GM21390 (cell line): Measurements from ENCODE around the gene SPOCK1.
A peak's percentile ranks its signal among the peaks of the same experiment; 100 is the strongest.

Experiments used
- ATAC-seq: cut with Tn5 transposase; IDR thresholded peaks from one replicate; pipeline ENCODE4 v1.9.1; 2021; ENCODE audit not compliant: unreplicated experiment

The SPOCK1 gene

GRCh38 chr5:137090151-137090550, 409.0 kb downstream of the SPOCK1 start:
- ATAC-seq, result no peak

- no peak for ATAC-seq
These were observed 411.0 kb downstream of the SPOCK1 start for GRCh38 chr5:137088175-137088574.

- no peak for ATAC-seq
These were observed 412.8 kb downstream of the SPOCK1 start for GRCh38 chr5:137086342-137086741.

GRCh38 chr5:137085206-137085605, 413.9 kb downstream of the SPOCK1 start:
- ATAC-seq, result no peak

- ATAC-seq, result no peak
These were observed 415.1 kb downstream of the SPOCK1 start for GRCh38 chr5:137084016-137084415.

GRCh38 chr5:137082951-137083350, 416.2 kb downstream of the SPOCK1 start:
- ATAC-seq, result no peak

- no peak for ATAC-seq
These were observed 420.9 kb downstream of the SPOCK1 start for GRCh38 chr5:137078171-137078665.

GRCh38 chr5:137075163-137075970, 423.8 kb downstream of the SPOCK1 start:
- ATAC-seq, result peak; percentile 71

GRCh38 chr5:137073189-137073588, 425.9 kb downstream of the SPOCK1 start:
- ATAC-seq, result no peak

- peak; percentile 54 for ATAC-seq
These were observed 426.6 kb downstream of the SPOCK1 start for GRCh38 chr5:137072361-137073115.

- ATAC-seq, result no peak
These were observed 427.2 kb downstream of the SPOCK1 start for GRCh38 chr5:137071931-137072330.

- no peak for ATAC-seq
These were observed 427.6 kb downstream of the SPOCK1 start for GRCh38 chr5:137071526-137071925.

- no peak for ATAC-seq
These were observed 428.6 kb downstream of the SPOCK1 start for GRCh38 chr5:137070521-137070920.

- ATAC-seq, result no peak
These were observed 429.8 kb downstream of the SPOCK1 start for GRCh38 chr5:137069358-137069757.

GRCh38 chr5:137061382-137061781, 437.7 kb downstream of the SPOCK1 start:
- ATAC-seq, result no peak

- ATAC-seq, result no peak
These were observed 441.0 kb downstream of the SPOCK1 start for GRCh38 chr5:137058089-137058488.

- ATAC-seq, result no peak
These were observed 442.4 kb downstream of the SPOCK1 start for GRCh38 chr5:137056676-137057075.

GRCh38 chr5:137055271-137055872, 443.8 kb downstream of the SPOCK1 start:
- ATAC-seq, result no peak

- no peak for ATAC-seq
These were observed 444.3 kb downstream of the SPOCK1 start for GRCh38 chr5:137054792-137055191.

GRCh38 chr5:137054335-137054734, 444.8 kb downstream of the SPOCK1 start:
- no peak for ATAC-seq

- ATAC-seq, result no peak
These were observed 448.0 kb downstream of the SPOCK1 start for GRCh38 chr5:137051161-137051560.
